T47D (cell line): ENCODE results near the gene SPAG9.

Experiments used
- DNase-seq, 2 experiments: peaks; one replicate each; pipeline versions ENCODE4 v3.0.0 to v3.0.0-alpha.2; 2011 to 2012; ENCODE audit warnings: low read depth in 1 of 2, low spot score in 1 of 2
- JUND ChIP-seq: IDR thresholded peaks from 2 replicates; pipeline ENCODE4 v1.6.1; 2012; ENCODE audit warnings: low read depth
- in situ Hi-C: cut with HindIII; loops from 2 replicates; pipeline ENCODE4 v1.10.0; 2016; ENCODE audit warnings: low sequenced_read_pairs, low pct_unique_long_range_greater_than_20kb

Gene SPAG9

GRCh38 chr17:50922107-50922506 is 198.6 kb downstream of the SPAG9 start:
- in situ Hi-C loops = no loop called here
- TF ChIP-seq JUND = no peak
- no peak for DNase-seq

GRCh38 chr17:50920891-50921586 is 199.6 kb downstream of the SPAG9 start:
- DNase-seq = no peak
- in situ Hi-C loops = no loop called here
- no peak for TF ChIP-seq JUND

GRCh38 chr17:50920041-50920410 is 200.6 kb downstream of the SPAG9 start:
- DNase-seq = peak; percentile 75 to 90
- in situ Hi-C loops = no loop called here
- no peak for TF ChIP-seq JUND

- DNase-seq = peak; percentile 98
- TF ChIP-seq JUND = no peak
- in situ Hi-C loops = no loop called here
These were observed 201.2 kb downstream of the SPAG9 start for GRCh38 chr17:50919321-50920040.

- no peak for DNase-seq
- in situ Hi-C loops = no loop called here
- TF ChIP-seq JUND = no peak
These were observed 201.8 kb downstream of the SPAG9 start for GRCh38 chr17:50918933-50919296.

GRCh38 chr17:50918071-50918932 is 202.4 kb downstream of the SPAG9 start:
- DNase-seq = peak in 1 of 2 experiments; percentile 78
- TF ChIP-seq JUND = no peak
- in situ Hi-C loops = no loop called here

GRCh38 chr17:50917418-50917743 is 203.3 kb downstream of the SPAG9 start:
- no peak for DNase-seq
- no peak for TF ChIP-seq JUND
- in situ Hi-C loops = no loop called here

GRCh38 chr17:50916708-50917417 is 203.8 kb downstream of the SPAG9 start:
- DNase-seq = no peak
- in situ Hi-C loops = no loop called here
- no peak for TF ChIP-seq JUND

GRCh38 chr17:50916026-50916707 is 204.5 kb downstream of the SPAG9 start:
- TF ChIP-seq JUND = no peak
- in situ Hi-C loops = no loop called here
- DNase-seq = peak in 1 of 2 experiments; percentile 57

GRCh38 chr17:50914505-50915063 is 206.1 kb downstream of the SPAG9 start:
- in situ Hi-C loops = no loop called here
- no peak for TF ChIP-seq JUND
- DNase-seq = no peak

- TF ChIP-seq JUND = no peak
- DNase-seq = no peak
- in situ Hi-C loops = no loop called here
These were observed 207.5 kb downstream of the SPAG9 start for GRCh38 chr17:50913120-50913519.
